A549 (cell line): ENCODE measurements around the gene GPR150.

Experiments
- CBX2 ChIP-seq: fragments of 200-600 bp; sonication (generic); IDR thresholded peaks from 2 replicates; pipeline ENCODE4 v1.6.1; 2016; ENCODE audit warnings: low read depth, mild to moderate bottlenecking, borderline replicate concordance
- CBX8 ChIP-seq: fragments of 200-600 bp; sonication (generic); IDR thresholded peaks from 2 replicates; pipeline ENCODE4 v1.6.1; 2016
- CTCF ChIP-seq: fragments of >200 bp; sonication (Bioruptor Twin); formaldehyde crosslinking; IDR thresholded peaks from 3 replicates; pipeline ENCODE4 v1.5.1; 2016
- FOSL2 ChIP-seq, 2 experiments: fragments of 450-650 bp in 1 of 2; fragments of >200 bp in 1 of 2; sonication (Bioruptor Twin) in 1 of 2; formaldehyde crosslinking; IDR thresholded peaks; 2 replicates each; pipeline versions ENCODE4 v1.5.0 to v1.6.1; 2016 to 2020; ENCODE audit warnings: mild to moderate bottlenecking in 1 of 2, moderate library complexity in 1 of 2
- HDAC2 ChIP-seq: fragments of 200-600 bp; sonication (generic); IDR thresholded peaks from 2 replicates; pipeline ENCODE4 v1.6.1; 2016
- JUNB ChIP-seq: fragments of >200 bp; sonication (Bioruptor Twin); formaldehyde crosslinking; IDR thresholded peaks from 2 replicates; pipeline ENCODE4 v1.6.1; 2016
- POLR2A ChIP-seq: IDR thresholded peaks from 2 replicates; pipeline ENCODE4 v1.6.1; 2012; ENCODE audit warnings: mild to moderate bottlenecking, low read length
- RNF2 ChIP-seq: fragments of 200-600 bp; sonication (generic); IDR thresholded peaks from 2 replicates; pipeline ENCODE4 v1.6.1; 2016; ENCODE audit warnings: low read depth, mild to moderate bottlenecking, antibody characterized with exemption, moderate library complexity, borderline replicate concordance

DNA sequence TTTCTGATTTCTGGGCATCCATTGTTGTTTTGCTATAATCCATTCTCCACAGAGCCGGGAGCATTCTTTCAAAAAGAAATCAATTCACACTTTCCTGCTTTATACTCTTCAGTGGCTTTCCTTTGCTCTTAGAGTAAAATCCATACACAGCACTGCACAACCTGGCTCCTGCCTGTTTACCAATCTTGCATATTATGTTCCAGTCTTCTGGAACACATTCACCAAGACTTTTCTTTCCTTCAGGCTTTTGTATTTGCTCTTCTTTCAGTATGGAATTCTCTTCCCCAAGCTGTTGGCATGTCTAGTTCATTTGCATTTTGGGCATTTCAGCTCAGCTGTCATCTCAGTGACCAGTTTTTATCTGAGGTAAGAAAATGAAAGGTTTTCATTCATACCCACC is 33.0 kb downstream of the GPR150 start:
- TF ChIP-seq CBX8: no peak
- TF ChIP-seq CTCF: no peak
- no peak for TF ChIP-seq RNF2
- TF ChIP-seq POLR2A: no peak
- no peak for TF ChIP-seq HDAC2
- no peak for TF ChIP-seq FOSL2 (IDR thresholded peaks at IDR 0.05)
- no peak for TF ChIP-seq FOSL2 (CRISPR knock-in tag; IDR thresholded peaks at IDR 0.05)
- TF ChIP-seq JUNB: no peak
- TF ChIP-seq CBX2: no peak
